Fibroblast of skin of left biceps (primary cell): Measurements from ENCODE around the gene ZBTB1.
"Not testable (repeated sequence)": the region's sequence is repeated elsewhere in the genome, so short reads cannot be mapped to it uniquely, and the experiment has no call there.

Source experiments
- DNase-seq, 2 experiments: peaks; one replicate each; pipeline ENCODE4 v3.0.0-alpha.2; 2013; ENCODE audit warnings: low read depth in 2 of 2

Gene ZBTB1

DNA sequence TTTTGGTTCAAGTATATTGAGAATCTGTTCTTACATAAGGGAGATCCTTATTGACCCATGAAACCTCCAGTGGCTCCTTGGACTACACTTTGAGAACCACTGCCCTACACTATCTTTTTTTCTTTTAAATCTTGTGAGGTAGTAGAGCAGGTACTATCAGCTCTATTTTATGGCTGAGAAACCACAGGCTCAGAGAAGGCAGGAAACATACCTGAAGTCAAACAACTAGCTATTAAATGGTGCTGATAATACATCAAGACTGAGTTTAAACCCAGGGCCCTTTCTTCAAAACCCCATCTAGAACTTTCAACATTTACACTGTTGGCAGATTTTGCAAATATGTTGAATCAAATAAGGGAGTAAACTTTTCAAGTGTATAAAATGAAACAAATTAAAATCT lies 7.8 kb upstream of the ZBTB1 start:
- no peak for DNase-seq

- DNase-seq: no peak
Measured at GRCh38 chr14:64500088-64500487, 4.5 kb upstream of the ZBTB1 start.

GRCh38 chr14:64501411-64502171 lies 3.0 kb upstream of the ZBTB1 start:
- peak in 1 of 2 experiments; percentile 15 for DNase-seq

- no peak for DNase-seq
Measured at GRCh38 chr14:64502456-64502855, 2.1 kb upstream of the ZBTB1 start.

- DNase-seq: no peak
Measured at GRCh38 chr14:64502887-64503433, 1.6 kb upstream of the ZBTB1 start.

- peak; percentile 88 to 91 for DNase-seq
Measured at GRCh38 chr14:64503434-64504309, 898 bp upstream of the ZBTB1 start, which contains the start of gene ZBTB25. TSS of gene ZBTB25 (minus strand) at chr14:64503838. CDS start at chr14:64490533, 13,305 bp downstream.

- peak; percentile 72 to 74 for DNase-seq
Measured at GRCh38 chr14:64504897-64505794, 576 bp downstream of the ZBTB1 start.

- no peak for DNase-seq
Measured at GRCh38 chr14:64506721-64507120, 2.2 kb downstream of the ZBTB1 start.

DNA sequence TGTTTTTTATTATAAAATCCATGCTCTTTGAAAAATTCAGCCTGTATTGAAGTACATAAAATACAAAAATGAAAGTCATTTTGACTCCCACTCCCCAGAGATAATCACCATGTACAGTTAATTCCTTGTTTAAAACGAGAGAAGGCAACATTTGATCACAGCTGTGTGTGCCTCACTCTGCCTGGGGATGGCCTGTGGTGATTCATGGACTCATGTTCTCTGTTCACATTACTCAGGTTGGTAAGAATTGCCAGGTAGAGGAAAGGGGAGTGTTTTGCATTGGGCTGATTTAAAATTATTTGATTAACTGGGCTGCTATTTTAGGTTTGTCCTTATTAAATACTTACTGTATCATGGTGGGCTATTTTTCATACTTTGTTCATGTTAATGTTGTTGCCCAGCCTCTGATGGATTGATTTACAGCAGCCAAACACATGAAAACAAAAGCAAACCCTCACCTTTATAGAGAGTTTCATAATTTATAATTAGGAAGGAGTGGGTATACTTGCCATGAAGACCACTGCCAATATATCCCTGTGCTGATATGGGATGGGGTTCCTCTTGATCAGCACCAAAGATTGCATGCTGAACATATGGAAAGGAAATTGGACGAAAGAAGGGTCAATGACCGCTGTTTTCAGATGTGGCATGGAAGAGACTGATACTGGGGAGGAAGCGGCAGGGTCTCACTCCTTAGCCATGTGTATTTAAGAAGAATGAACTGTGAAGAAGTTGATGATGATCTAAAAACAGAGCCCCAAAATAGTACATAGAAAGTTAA lies 3.0 kb downstream of the ZBTB1 start:
- no peak for DNase-seq

- DNase-seq: no peak
Measured at GRCh38 chr14:64508215-64508776, 3.7 kb downstream of the ZBTB1 start.

GRCh38 chr14:64509036-64509435 lies 4.5 kb downstream of the ZBTB1 start:
- DNase-seq: no peak

- peak; percentile 21 to 28 for DNase-seq
Measured at GRCh38 chr14:64510825-64511671, 6.5 kb downstream of the ZBTB1 start.

DNA sequence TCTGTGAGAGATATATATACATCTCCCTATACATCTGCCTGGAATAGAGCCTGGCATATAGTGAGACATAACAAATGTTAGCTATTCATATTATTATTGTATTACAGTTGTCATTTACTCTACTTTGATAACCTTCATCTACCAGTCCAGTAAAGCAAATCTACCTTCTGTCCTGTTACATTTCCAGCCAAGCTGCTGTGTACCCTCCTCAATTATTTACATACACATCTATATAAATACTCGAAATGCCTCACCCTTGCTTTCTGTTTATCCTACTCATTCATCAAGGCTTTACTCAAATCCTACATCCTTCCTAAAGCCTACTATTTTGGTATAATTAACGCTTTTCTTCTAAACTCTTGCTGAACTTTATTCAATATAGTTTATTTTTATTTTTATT lies 8.7 kb downstream of the ZBTB1 start:
- DNase-seq: no peak

DNA sequence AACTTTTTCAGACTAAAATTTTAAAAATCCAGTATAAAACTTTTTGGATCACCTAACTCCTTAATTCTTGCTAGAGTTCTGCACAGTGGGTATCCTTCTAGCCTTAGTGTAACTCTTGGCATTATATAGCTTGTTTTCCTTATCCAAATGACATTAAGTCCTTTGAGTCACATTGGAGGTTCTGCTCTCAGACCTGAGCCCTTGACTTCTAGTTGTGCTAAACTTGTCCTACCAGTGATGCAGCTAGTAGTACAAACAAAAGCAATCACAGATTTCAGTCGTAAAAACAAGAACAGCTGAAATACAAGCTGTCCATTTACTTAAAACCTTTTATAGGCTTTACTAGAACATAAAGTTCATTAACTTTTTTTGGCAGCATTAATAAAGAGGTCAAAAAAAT lies 10.5 kb downstream of the ZBTB1 start:
- DNase-seq: no peak

GRCh38 chr14:64516969-64517368 lies 12.4 kb downstream of the ZBTB1 start:
- DNase-seq: no peak

- not testable (repeated sequence) for DNase-seq
Measured at GRCh38 chr14:64517667-64518066, 13.1 kb downstream of the ZBTB1 start.

GRCh38 chr14:64518229-64518628 lies 13.7 kb downstream of the ZBTB1 start:
- no peak for DNase-seq

DNA sequence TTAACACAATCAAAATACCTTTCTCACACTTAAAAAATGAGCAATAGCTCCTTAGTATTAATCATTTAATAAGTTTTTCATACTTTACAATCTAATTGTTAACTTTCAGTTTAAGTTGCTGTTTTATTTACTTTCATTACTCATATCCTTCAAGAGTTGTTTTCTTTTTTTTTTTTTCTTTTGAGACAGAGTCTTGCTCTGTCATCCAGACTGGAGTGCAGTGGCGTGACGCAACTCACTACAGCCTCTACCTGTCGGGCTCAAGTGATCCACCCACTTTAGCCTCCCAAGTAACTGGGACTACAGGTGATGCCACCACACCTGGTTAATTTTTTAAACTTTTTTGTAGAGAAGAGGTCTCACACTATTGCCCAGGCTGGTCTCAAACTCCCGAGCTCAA lies 16.1 kb downstream of the ZBTB1 start:
- no peak for DNase-seq

DNA sequence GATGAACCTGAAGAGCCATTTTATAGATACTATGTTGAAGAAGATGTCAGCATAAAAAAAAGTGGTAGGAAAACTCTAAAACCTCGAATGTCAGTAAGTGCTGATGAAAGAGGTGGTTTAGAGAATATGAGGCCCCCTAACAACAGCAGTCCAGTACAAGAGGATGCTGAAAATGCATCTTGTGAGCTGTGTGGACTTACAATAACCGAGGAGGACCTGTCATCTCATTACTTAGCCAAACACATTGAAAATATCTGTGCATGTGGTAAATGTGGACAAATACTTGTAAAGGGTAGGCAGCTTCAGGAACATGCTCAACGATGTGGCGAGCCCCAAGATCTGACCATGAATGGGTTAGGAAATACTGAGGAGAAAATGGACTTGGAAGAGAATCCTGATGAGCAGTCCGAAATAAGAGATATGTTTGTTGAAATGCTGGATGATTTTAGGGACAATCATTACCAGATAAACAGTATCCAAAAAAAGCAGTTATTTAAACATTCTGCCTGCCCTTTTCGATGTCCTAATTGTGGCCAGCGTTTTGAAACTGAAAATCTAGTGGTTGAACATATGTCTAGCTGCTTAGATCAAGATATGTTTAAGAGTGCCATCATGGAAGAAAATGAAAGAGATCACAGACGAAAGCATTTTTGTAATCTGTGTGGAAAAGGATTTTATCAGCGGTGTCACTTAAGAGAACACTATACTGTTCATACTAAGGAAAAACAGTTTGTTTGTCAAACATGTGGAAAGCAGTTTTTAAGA lies 18.2 kb downstream of the ZBTB1 start:
- DNase-seq: no peak
